Activated CD4-positive, alpha-beta T cell treated with anti-CD3 and anti-CD28 coated beads, Interleukin-2, amount 10 ng/mL, durations not matched to agents 24 days and 14 days (primary cell): ENCODE results near the gene QSER1. TPM values are rescaled to one million over a fixed set of nuclear protein-coding genes. Genes with fewer than 3 reads are reported as not detected.
"Not testable (repeated sequence)": the region's sequence is repeated elsewhere in the genome, so short reads cannot be mapped to it uniquely, and the experiment has no call there.

Experiments used
- DNase-seq: peaks from one replicate; pipeline ENCODE4 v3.0.0; 2022
- H3K27ac Mint-ChIP-seq: one replicate; pipeline ENCODE4 v1.8.0; 2022; ENCODE audit warnings: mild to moderate bottlenecking, mixed read lengths
- H3K27me3 Mint-ChIP-seq: one replicate; pipeline ENCODE4 v1.8.0; 2022; ENCODE audit warnings: mixed read lengths
- H3K36me3 Mint-ChIP-seq: one replicate; pipeline ENCODE4 v1.8.0; 2022; ENCODE audit warnings: low read depth, mild to moderate bottlenecking, mixed read lengths
- H3K4me1 Mint-ChIP-seq: one replicate; pipeline ENCODE4 v1.8.0; 2021; ENCODE audit warnings: mixed read lengths
- H3K4me3 Mint-ChIP-seq: one replicate; pipeline ENCODE4 v1.8.0; 2022; ENCODE audit warnings: mild to moderate bottlenecking, moderate library complexity, mixed read lengths
- H3K9me3 Mint-ChIP-seq: one replicate; pipeline ENCODE4 v1.8.0; 2021; ENCODE audit warnings: mixed read lengths
- intact Hi-C: fragments of 100-400 bp; cut with micrococcal nuclease; formaldehyde crosslinking; loops from one replicate; pipeline ENCODE4 v1.15.1; 2023
- total RNA-seq: library from RNA; stranded (reverse); gene quantifications from 2 replicates; pipeline ENCODE4 v1.2.3, GENCODE V29; 2022

Gene QSER1
- total RNA-seq, 1 donor from 2014 or later, result 18.9 TPM

DNA sequence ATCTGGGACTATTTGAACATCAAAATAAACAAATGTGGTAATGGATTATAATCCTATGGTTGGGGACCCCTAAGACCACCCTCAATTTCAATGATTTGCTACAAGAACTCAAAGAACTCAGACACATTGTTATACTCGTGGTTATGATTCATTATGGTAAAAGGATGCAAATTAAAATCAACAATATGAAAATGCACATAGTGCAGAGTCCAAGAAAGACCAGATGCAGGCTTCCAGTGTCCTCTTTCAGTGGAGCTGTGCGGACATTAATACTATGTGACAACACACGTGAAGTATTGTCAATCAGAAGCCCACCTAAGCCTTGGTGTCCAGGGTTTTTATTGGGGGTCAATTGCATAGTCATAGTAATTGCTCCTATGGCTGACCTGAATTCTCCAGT, 9.2 kb upstream of the QSER1 start:
- Mint-ChIP-seq H3K4me1 (no peaks in the 10 kb centered on the region), H3K36me3 (no peaks in the 10 kb centered on the region), H3K9me3 (no peaks in the 10 kb centered on the region), H3K27ac (no peak overlapping the region), H3K4me3 (no peak overlapping the region), H3K27me3 (peaks cover 14% of the 10 kb centered on the region)
- intact Hi-C loops, result no loop called here
- no peak for DNase-seq

DNA sequence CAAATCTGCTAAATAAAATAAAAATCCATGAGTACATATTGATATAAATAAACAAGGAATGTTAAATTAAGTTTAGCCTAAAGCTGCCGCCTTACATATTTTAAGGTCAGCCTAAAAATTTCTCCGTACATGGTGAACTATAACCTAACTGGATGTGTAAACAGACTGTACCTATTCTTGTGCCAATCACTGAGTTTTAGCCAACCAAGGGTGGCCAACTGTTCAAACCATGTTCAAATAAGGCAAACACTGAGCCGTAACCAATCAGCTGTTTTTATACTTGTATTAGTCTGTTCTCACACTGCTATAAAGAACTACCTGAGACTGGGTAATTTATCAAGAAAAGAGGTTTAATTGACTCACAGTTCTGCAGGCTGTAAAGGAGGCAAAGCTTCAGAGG, 8.6 kb upstream of the QSER1 start:
- intact Hi-C loops, result no loop called here
- Mint-ChIP-seq H3K27me3 (peaks cover 14% of the 10 kb centered on the region), H3K4me3 (no peak overlapping the region), H3K27ac (no peak overlapping the region), H3K4me1 (no peaks in the 10 kb centered on the region), H3K9me3 (no peaks in the 10 kb centered on the region), H3K36me3 (no peaks in the 10 kb centered on the region)
- DNase-seq, result no peak

- Mint-ChIP-seq H3K4me3 (no peak overlapping the region), H3K36me3 (no peaks in the 10 kb centered on the region), H3K9me3 (no peaks in the 10 kb centered on the region), H3K27me3 (peaks cover 18% of the 10 kb centered on the region), H3K27ac (no peak overlapping the region), H3K4me1 (no peaks in the 10 kb centered on the region)
- no peak for DNase-seq
- intact Hi-C loops, result no loop called here
Measured at GRCh38 chr11:32884770-32885384, 7.7 kb upstream of the QSER1 start.

DNA sequence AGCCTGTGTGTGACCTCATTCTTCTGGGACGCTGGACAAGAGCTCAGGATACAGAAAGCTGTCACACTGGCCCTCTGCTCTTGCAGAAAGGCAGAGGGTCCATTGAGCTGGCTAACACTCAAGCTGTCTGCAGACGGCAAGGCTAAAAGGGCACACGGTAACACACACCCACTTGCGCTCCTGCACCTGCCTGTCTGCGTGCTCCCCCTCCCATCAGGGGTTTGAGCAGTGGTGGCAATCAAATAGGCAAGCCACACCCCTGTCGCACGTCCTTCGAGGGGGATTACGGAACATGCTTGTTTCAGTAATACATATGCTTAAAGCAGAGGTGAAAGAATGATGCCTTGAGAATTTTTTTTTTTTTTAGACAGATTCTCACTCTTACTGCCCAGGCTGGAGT, 7.1 kb upstream of the QSER1 start:
- DNase-seq, result no peak
- Mint-ChIP-seq H3K36me3 (no peaks in the 10 kb centered on the region), H3K27ac (no peak overlapping the region), H3K9me3 (no peaks in the 10 kb centered on the region), H3K4me1 (no peaks in the 10 kb centered on the region), H3K4me3 (no peak overlapping the region), H3K27me3 (peaks cover 23% of the 10 kb centered on the region)
- intact Hi-C loops, result no loop called here

- intact Hi-C loops, result no loop called here
- no peaks in the 10 kb centered on the region for H3K4me1 Mint-ChIP-seq
- H3K27ac Mint-ChIP-seq, result no peak overlapping the region
- no peak overlapping the region for H3K4me3 Mint-ChIP-seq
- H3K9me3 Mint-ChIP-seq, result no peaks in the 10 kb centered on the region
- no peak for DNase-seq
- H3K36me3 Mint-ChIP-seq, result no peaks in the 10 kb centered on the region
- peaks cover 19% of the 10 kb centered on the region for H3K27me3 Mint-ChIP-seq
Measured at GRCh38 chr11:32886180-32886579, 6.4 kb upstream of the QSER1 start.

- H3K36me3 Mint-ChIP-seq, intact Hi-C loops, H3K9me3 Mint-ChIP-seq, H3K4me3 Mint-ChIP-seq, H3K27ac Mint-ChIP-seq, DNase-seq: not testable (repeated sequence)
- Mint-ChIP-seq H3K4me1 (peaks cover 10% of the 10 kb centered on the region), H3K27me3 (peaks cover 14% of the 10 kb centered on the region)
Measured at GRCh38 chr11:32887707-32888383, 4.8 kb upstream of the QSER1 start.

DNA sequence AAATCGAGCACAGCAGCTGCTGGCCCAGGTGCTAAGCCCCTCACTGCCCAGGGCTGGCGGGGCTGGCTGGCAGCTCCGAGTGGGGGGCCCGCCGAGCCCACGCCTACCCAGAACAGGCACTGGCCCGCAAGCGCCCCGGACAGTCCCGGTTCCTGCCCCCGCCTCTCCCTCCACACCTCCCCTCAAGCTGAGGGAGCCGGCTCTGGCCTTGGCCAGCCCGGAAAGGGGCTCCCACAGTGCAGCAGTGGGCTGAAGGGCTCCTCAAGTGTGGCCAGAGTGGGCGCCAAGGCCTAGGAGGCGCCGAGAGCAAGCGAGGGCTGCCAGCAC, 4.3 kb upstream of the QSER1 start:
- DNase-seq, intact Hi-C loops, H3K27ac Mint-ChIP-seq, H3K4me3 Mint-ChIP-seq, H3K9me3 Mint-ChIP-seq, H3K36me3 Mint-ChIP-seq: not testable (repeated sequence)
- Mint-ChIP-seq H3K27me3 (peaks cover 14% of the 10 kb centered on the region), H3K4me1 (peaks cover 10% of the 10 kb centered on the region)

- intact Hi-C loops, result no loop called here
- Mint-ChIP-seq H3K27me3 (peaks cover 14% of the 10 kb centered on the region), H3K27ac (no peak overlapping the region), H3K4me3 (no peak overlapping the region), H3K4me1 (peaks cover 10% of the 10 kb centered on the region), H3K9me3 (no peaks in the 10 kb centered on the region), H3K36me3 (peaks cover 6% of the 10 kb centered on the region)
- no peak for DNase-seq
Measured at GRCh38 chr11:32888805-32889204, 3.8 kb upstream of the QSER1 start.

GRCh38 chr11:32890843-32891656, 1.6 kb upstream of the QSER1 start:
- intact Hi-C loops, result loop anchor here (5.0 to 10.0 kb wide), 6 partner anchors 71 to 1344 kb away; partner anchors contain the start of genes CD59, EIF3M and HIPK3
- Mint-ChIP-seq H3K4me1 (peaks cover 19% of the 10 kb centered on the region), H3K9me3 (no peaks in the 10 kb centered on the region), H3K4me3 (peak overlapping the region; percentile 88), H3K27me3 (peaks cover 10% of the 10 kb centered on the region), H3K27ac (no peak overlapping the region), H3K36me3 (peaks cover 7% of the 10 kb centered on the region)
- DNase-seq, result no peak

DNA sequence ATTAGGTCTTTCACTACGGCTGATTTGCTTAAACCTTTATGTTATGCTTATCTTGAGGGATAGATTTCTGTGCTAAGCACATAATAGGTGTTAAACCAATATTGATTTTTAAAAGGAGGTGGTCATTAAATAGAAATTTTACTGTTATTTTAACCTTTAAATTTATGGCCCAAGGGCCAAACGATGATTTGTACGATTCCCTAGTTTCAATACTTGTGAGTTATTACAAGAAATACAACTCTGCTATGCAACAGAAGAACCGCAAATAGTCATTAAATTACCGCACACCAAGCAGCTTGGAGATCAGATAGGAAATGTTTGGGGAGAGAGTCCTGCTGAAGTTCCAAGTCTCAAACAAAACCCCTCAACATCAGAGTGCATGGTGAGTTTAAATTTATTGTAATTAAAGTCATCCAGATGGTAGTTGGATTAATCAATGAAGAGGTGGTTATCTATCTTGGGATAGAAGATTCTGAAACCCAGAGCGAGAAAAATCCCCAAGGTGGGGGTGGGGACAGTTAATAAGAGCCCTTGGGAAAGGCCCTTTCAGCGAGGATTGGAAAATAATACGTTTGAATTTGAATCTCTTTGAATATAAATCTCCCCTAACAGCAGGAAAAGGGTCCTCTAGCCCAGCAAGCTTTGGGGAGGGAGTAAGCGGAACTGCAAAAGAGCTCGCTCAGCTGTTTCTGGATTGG, 805 bp upstream of the QSER1 start:
- H3K27ac Mint-ChIP-seq, result peak overlapping the region; percentile 89
- H3K9me3 Mint-ChIP-seq, result no peaks in the 10 kb centered on the region
- H3K27me3 Mint-ChIP-seq, result peaks cover 10% of the 10 kb centered on the region
- peaks cover 7% of the 10 kb centered on the region for H3K36me3 Mint-ChIP-seq
- H3K4me3 Mint-ChIP-seq, result peak overlapping the region; percentile 88
- intact Hi-C loops, result loop anchor here (1.0 to 10.0 kb wide), 9 partner anchors 70 to 1343 kb away; partner anchors contain the start of genes CD59, CSTF3, EIF3M and HIPK3
- DNase-seq, result no peak
- H3K4me1 Mint-ChIP-seq, result peaks cover 19% of the 10 kb centered on the region

- DNase-seq, result no peak
- Mint-ChIP-seq H3K9me3 (no peaks in the 10 kb centered on the region), H3K36me3 (peaks cover 10% of the 10 kb centered on the region), H3K27me3 (peaks cover 10% of the 10 kb centered on the region), H3K4me3 (peak overlapping the region; percentile 98), H3K4me1 (peaks cover 27% of the 10 kb centered on the region), H3K27ac (no peak overlapping the region)
- intact Hi-C loops, result loop anchor here (1.0 to 10.0 kb wide), 8 partner anchors 64 to 1342 kb away; partner anchors contain the start of genes CD59, CSTF3, EIF3M and HIPK3
Measured at GRCh38 chr11:32893093-32893342, 407 bp downstream of the QSER1 start.

DNA sequence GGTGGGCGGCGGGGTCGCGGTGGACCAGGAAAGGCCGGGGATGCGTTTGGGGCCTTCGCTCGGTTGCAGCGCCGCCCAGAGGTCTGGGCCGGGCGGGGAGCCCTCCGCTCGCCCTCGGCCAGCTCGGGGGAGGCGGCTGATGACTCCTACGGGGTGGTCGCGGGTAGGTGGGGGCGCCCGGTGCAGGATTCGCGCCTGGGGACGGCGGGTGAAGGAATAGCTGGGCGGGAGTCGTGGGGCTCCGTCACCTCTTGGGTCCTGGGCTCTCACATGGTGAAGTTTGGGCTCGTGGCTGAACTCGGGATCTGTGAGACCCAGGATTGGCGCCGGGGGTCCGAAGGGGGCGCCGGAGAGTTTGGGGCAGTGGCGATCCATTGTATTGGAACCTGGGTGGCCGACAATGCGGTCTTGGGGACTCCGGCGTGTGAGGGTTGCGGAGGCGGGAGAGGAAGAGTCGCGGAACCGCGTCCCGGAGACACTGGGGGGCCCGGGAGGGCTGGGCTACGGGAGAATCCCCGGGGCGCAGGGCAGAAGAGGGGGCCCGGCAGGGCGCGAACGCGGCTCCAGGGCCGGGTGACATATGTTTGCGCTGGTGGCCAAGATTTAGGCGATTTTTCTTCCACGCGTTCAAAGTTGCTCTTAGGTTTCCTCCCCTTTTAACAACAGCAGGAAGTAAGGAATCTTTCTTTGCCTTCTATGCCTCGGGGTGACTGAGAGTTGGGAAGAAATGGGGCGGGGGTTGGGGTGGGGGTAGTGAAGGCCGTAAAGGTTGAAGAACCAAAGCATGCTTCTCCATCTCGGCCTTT, 935 bp downstream of the QSER1 start:
- peaks cover 27% of the 10 kb centered on the region for H3K4me1 Mint-ChIP-seq
- intact Hi-C loops, result loop anchor here (1.0 to 10.0 kb wide), 8 partner anchors 64 to 1341 kb away; partner anchors contain the start of genes CD59, CSTF3, EIF3M and HIPK3
- H3K36me3 Mint-ChIP-seq, result peaks cover 10% of the 10 kb centered on the region
- H3K9me3 Mint-ChIP-seq, result no peaks in the 10 kb centered on the region
- peak overlapping the region; percentile 98 for H3K27ac Mint-ChIP-seq
- peak; percentile 82 for DNase-seq
- H3K4me3 Mint-ChIP-seq, result peak overlapping the region; percentile 98
- peaks cover 10% of the 10 kb centered on the region for H3K27me3 Mint-ChIP-seq
